ENCODE measurements around the gene CHRNA9.

- TF ChIP-seq CTCF (IDR thresholded peaks at IDR 0.05; ENCODE audit: poor library complexity) (no peak), EZH2 (IDR thresholded peaks at IDR 0.05; ENCODE audit: borderline replicate concordance) (no peak), EZH2phosphoT487 (IDR thresholded peaks at IDR 0.05; ENCODE audit: low read depth, severe bottlenecking, unreplicated experiment) (no peak)
Observed at GRCh38 chr4:40337051-40337450, 1.9 kb downstream of the CHRNA9 start.
